SK-N-SH (cell line): ENCODE measurements around the gene ASXL2. TPM values are rescaled to one million over a fixed set of nuclear protein-coding genes. Genes with fewer than 3 reads are reported as not detected.
A peak's percentile ranks its signal among the peaks of the same experiment; 100 is the strongest.

ENCODE experiments used
- CTCF ChIA-PET: fragments of 300-600, 350-600 bp; formaldehyde crosslinking; extraction: SDS; loops from one replicate; lab custom pipeline; 2021; lab: Yijun Ruan, JAX
- POLR2A ChIA-PET: fragments of 350-600 bp; sonication (Branson Sonifier 250); formaldehyde crosslinking; extraction: SDS; loops from one replicate; lab custom pipeline; 2020; ENCODE audit warnings: antibody characterized with exemption, inconsistent platforms; lab: Yijun Ruan, JAX
- DNase-seq: peaks from one replicate; pipeline ENCODE4 v3.0.0; 2012
- H2AFZ ChIP-seq: fragments of 200-600 bp; sonication (generic); 2 replicates; pipeline ENCODE4 v1.8.1; 2016; ENCODE audit warnings: antibody characterized with exemption, mild to moderate bottlenecking, low read depth
- H3F3A ChIP-seq: fragments of 200-600 bp; sonication (generic); replicated peaks from 2 replicates; pipeline ENCODE3; 2016; ENCODE audit warnings: antibody characterized with exemption, mild to moderate bottlenecking; ENCODE audit not compliant: insufficient read depth
- H3K27ac ChIP-seq, 2 experiments: fragments of 200-500 bp in 1 of 2; fragments of 200-600 bp in 1 of 2; sonication (Bioruptor generic) in 1 of 2; sonication (generic), shearing (Covaris generic) in 1 of 2; 2 replicates each; pipeline versions ENCODE4 v1.5.1 to v1.6.1; 2014 to 2016; ENCODE audit warnings: low read depth in 2 of 2, inconsistent platforms in 1 of 2, low read length in 1 of 2, mild to moderate bottlenecking in 1 of 2, mixed read lengths in 1 of 2
- H3K27me3 ChIP-seq: fragments of 200-600 bp; sonication (generic), shearing (Covaris generic); 2 replicates; pipeline ENCODE4 v1.6.1; 2016; ENCODE audit warnings: mixed run types; ENCODE audit not compliant: insufficient read depth
- H3K36me3 ChIP-seq, 2 experiments: fragments of 200-500 bp in 1 of 2; fragments of 200-600 bp in 1 of 2; sonication (Bioruptor generic) in 1 of 2; sonication (generic) in 1 of 2; replicated peaks in 1 of 2; 2 replicates each; pipeline versions ENCODE3 to v1.5.1; 2014 to 2016; ENCODE audit warnings: low read length in 1 of 2, mild to moderate bottlenecking in 1 of 2; ENCODE audit not compliant: insufficient read depth in 2 of 2, control insufficient read depth in 1 of 2
- H3K4me1 ChIP-seq, 2 experiments: fragments of 200-500 bp in 1 of 2; fragments of 200-600 bp in 1 of 2; sonication (Bioruptor generic) in 1 of 2; sonication (generic), shearing (Covaris generic) in 1 of 2; 2 replicates each; pipeline versions ENCODE4 v1.5.1 to v1.6.1; 2014 to 2016; ENCODE audit warnings: low read depth in 1 of 2, low read length in 1 of 2, mixed run types in 1 of 2; ENCODE audit not compliant: insufficient read depth in 2 of 2, control insufficient read depth in 1 of 2
- H3K4me2 ChIP-seq: fragments of 200-600 bp; sonication (generic), shearing (Covaris generic); 2 replicates; pipeline ENCODE4 v1.6.1; 2017; ENCODE audit warnings: mixed run types
- H3K4me3 ChIP-seq, 2 experiments: fragments of 200-500 bp in 1 of 2; fragments of 200-600 bp in 1 of 2; sonication (Bioruptor generic) in 1 of 2; sonication (generic), shearing (Covaris generic) in 1 of 2; 2 replicates each; pipeline versions ENCODE4 v1.5.1 to v1.8.1; 2014 to 2016; ENCODE audit warnings: low read depth in 2 of 2, inconsistent platforms in 1 of 2, low read length in 1 of 2, mild to moderate bottlenecking in 1 of 2, mixed read lengths in 1 of 2, moderate library complexity in 1 of 2
- H3K79me2 ChIP-seq: fragments of 200-600 bp; sonication (generic); 2 replicates; pipeline ENCODE4 v1.8.1; 2017; ENCODE audit warnings: mild to moderate bottlenecking; ENCODE audit not compliant: insufficient read depth
- H3K9ac ChIP-seq: fragments of 200-600 bp; sonication (generic); 2 replicates; pipeline ENCODE4 v1.6.1; 2017; ENCODE audit warnings: mixed run types
- H3K9me2 ChIP-seq: fragments of 200-600 bp; sonication (generic); 2 replicates; pipeline ENCODE4 v1.6.1; 2017; ENCODE audit warnings: mixed run types
- H3K9me3 ChIP-seq: fragments of 200-600 bp; sonication (generic); 2 replicates; pipeline ENCODE4 v1.6.1; 2017; ENCODE audit warnings: mixed run types, mild to moderate bottlenecking, moderate library complexity
- H4K20me1 ChIP-seq: fragments of 200-600 bp; sonication (generic); 2 replicates; pipeline ENCODE4 v1.6.1; 2017; ENCODE audit warnings: mild to moderate bottlenecking, mixed run types; ENCODE audit not compliant: insufficient read depth
- CTCF ChIP-seq: fragments of 200-600 bp; sonication (generic); IDR thresholded peaks from 2 replicates; pipeline ENCODE4 v1.6.1; 2017; ENCODE audit warnings: antibody characterized with exemption, mild to moderate bottlenecking, moderate library complexity
- ELF1 ChIP-seq: IDR thresholded peaks from 2 replicates; pipeline ENCODE4 v1.4.0; 2012
- EP300 ChIP-seq, 2 experiments: IDR thresholded peaks; 2 replicates each; pipeline versions ENCODE4 v1.4.0 to v1.6.1; 2012; ENCODE audit warnings: borderline replicate concordance in 1 of 2, low read depth in 1 of 2, low read length in 1 of 2
- EZH2phosphoT487 ChIP-seq: fragments of 200-600 bp; sonication (generic); IDR thresholded peaks from 2 replicates; pipeline ENCODE4 v1.6.1; 2017; ENCODE audit warnings: low read depth, mixed run types, mild to moderate bottlenecking, antibody characterized with exemption, moderate library complexity, borderline replicate concordance
- FOSL2 ChIP-seq: IDR thresholded peaks from 2 replicates; pipeline ENCODE4 v1.4.0; 2012; ENCODE audit warnings: low read depth, mild to moderate bottlenecking, moderate library complexity, borderline replicate concordance
- FOXM1 ChIP-seq: IDR thresholded peaks from 2 replicates; pipeline ENCODE4 v1.4.0; 2012; ENCODE audit warnings: low read depth, mild to moderate bottlenecking
- GABPA ChIP-seq: IDR thresholded peaks from 2 replicates; pipeline ENCODE4 v1.4.0; 2012; ENCODE audit warnings: low read depth, mild to moderate bottlenecking
- GATA2 ChIP-seq: sonication (generic); formaldehyde crosslinking; IDR thresholded peaks from 2 replicates; pipeline ENCODE4 v1.5.0; 2020; ENCODE audit warnings: mild to moderate bottlenecking, missing genetic modification reagents
- IRF3 ChIP-seq: fragments of 150-350 bp; IDR thresholded peaks from 2 replicates; pipeline ENCODE4 v1.6.1; 2016; ENCODE audit warnings: mild to moderate bottlenecking, low read depth, low read length
- JUND ChIP-seq: IDR thresholded peaks from 2 replicates; pipeline ENCODE4 v1.4.0; 2012
- SMC3 ChIP-seq: IDR thresholded peaks from 2 replicates; pipeline ENCODE4 v1.6.1; 2012; ENCODE audit warnings: low read depth, low read length, improper control_type of control experiment
- TAF1 ChIP-seq: IDR thresholded peaks from 2 replicates; pipeline ENCODE4 v1.6.1; 2012; ENCODE audit warnings: low read depth, mild to moderate bottlenecking, low read length, moderate library complexity, borderline replicate concordance
- USF1 ChIP-seq: IDR thresholded peaks from 2 replicates; pipeline ENCODE4 v1.4.0; 2012; ENCODE audit warnings: low read depth, borderline replicate concordance
- YY1 ChIP-seq: IDR thresholded peaks from 2 replicates; pipeline ENCODE4 v1.4.0; 2012; ENCODE audit warnings: low read depth, mild to moderate bottlenecking
- ZBTB33 ChIP-seq: IDR thresholded peaks from 2 replicates; pipeline ENCODE4 v1.4.0; 2012; ENCODE audit warnings: low read depth, borderline replicate concordance
- WGBS: methylation state at CpG from one replicate; pipeline ENCODE4 v1.1.6; 2017; ENCODE audit warnings: low lambda C conversion rate; 5-methylcytosine and 5-hydroxymethylcytosine counted together
- polyA plus RNA-seq, 3 experiments: library from polyadenylated mRNA; depleted of rRNA; stranded (reverse); fragments of >200 nt; gene quantifications; 2 replicates each; pipeline ENCODE4 v1.2.3, GENCODE V29; 2012

Gene ASXL2
- polyA plus RNA-seq, 1 of the 3 experiments (the other 2 are of a cell fraction): 4.8 TPM

GRCh38 chr2:25844089-25844488 is 34.2 kb downstream of the ASXL2 start:
- no peaks in the 10 kb centered on the region for H3K27me3 ChIP-seq
- no peak for DNase-seq
- peaks cover 63% of the 10 kb centered on the region for H3K79me2 ChIP-seq
- no peak overlapping the region for H3K4me3 ChIP-seq
- H2AFZ ChIP-seq: peak overlapping the region; percentile 23; the same call in 1 of the 2 replicates
- H3K4me1 ChIP-seq: no peaks in the 10 kb centered on the region; a peak in 1 of 4 replicates
- ChIA-PET POLR2A (no interaction called here), CTCF (interaction anchor here (1.2 to 9.5 kb wide), 2 partner anchors 10 to 16 kb away, joined by 3 to 90 read pairs; no protein-coding TSS in a partner anchor)
- no peaks in the 10 kb centered on the region for H4K20me1 ChIP-seq
- no peak overlapping the region for H3K9ac ChIP-seq
- peaks cover 11% of the 10 kb centered on the region for H3F3A ChIP-seq
- H3K36me3 ChIP-seq: peaks cover 8 to 24% of the 10 kb centered on the region in 2 experiments
- H3K4me2 ChIP-seq: no peak overlapping the region
- WGBS: 45% methylated on average over 1 of the region's 1 CpG
- H3K27ac ChIP-seq: peak overlapping the region in 1 of 2 experiments; percentile 51; a peak in 2 of 4 replicates
- no peak for TF ChIP-seq SMC3
- no peak for TF ChIP-seq USF1
- TF ChIP-seq CTCF: peak; percentile 19
- no peak for TF ChIP-seq FOXM1
- peak; percentile 64; the same call in 1 of the 2 replicates for TF ChIP-seq FOSL2
- TF ChIP-seq GABPA: no peak
- TF ChIP-seq JUND: peak; percentile 41; the same call in 1 of the 2 replicates
- TF ChIP-seq ZBTB33: no peak
- H3K9me2 ChIP-seq: no peaks in the 10 kb centered on the region
- H3K9me3 ChIP-seq: no peaks in the 10 kb centered on the region

- no peaks in the 10 kb centered on the region for H4K20me1 ChIP-seq
- H3K4me2 ChIP-seq: no peak overlapping the region
- H3K4me1 ChIP-seq: no peaks in the 10 kb centered on the region; a peak in 1 of 4 replicates
- H3K36me3 ChIP-seq: peaks cover 8 to 31% of the 10 kb centered on the region in 2 experiments
- 80% methylated on average over 1 of the region's 1 CpG for WGBS
- POLR2A ChIA-PET: interaction anchor here (0.5 kb wide), 1 partner anchor 18 kb away, joined by 3 read pairs; no protein-coding TSS in a partner anchor
- no peaks in the 10 kb centered on the region for H3K9me2 ChIP-seq
- no peak overlapping the region for H3K27ac ChIP-seq
- peaks cover 11% of the 10 kb centered on the region for H3F3A ChIP-seq
- CTCF ChIA-PET: interaction anchor here (0.6 to 9.5 kb wide), 4 partner anchors 12 to 235 kb away, joined by 3 to 90 read pairs (median 4); no protein-coding TSS in a partner anchor
- no peaks in the 10 kb centered on the region for H3K27me3 ChIP-seq
- H3K9ac ChIP-seq: no peak overlapping the region
- H3K79me2 ChIP-seq: peaks cover 57% of the 10 kb centered on the region
- H3K9me3 ChIP-seq: no peaks in the 10 kb centered on the region
- H2AFZ ChIP-seq: no peak overlapping the region
- DNase-seq: no peak
- H3K4me3 ChIP-seq: no peak overlapping the region
- no peak for TF ChIP-seq ELF1
- no peak for TF ChIP-seq EZH2phosphoT487
- no peak for TF ChIP-seq EP300 (IDR thresholded peaks at IDR 0.05; ENCODE audit: borderline replicate concordance in 1 of 2, low read depth in 1 of 2, low read length in 1 of 2)
- TF ChIP-seq FOXM1: no peak
- TF ChIP-seq GATA2 (CRISPR knock-in tag): no peak
- TF ChIP-seq CTCF: no peak
- no peak for TF ChIP-seq SMC3
- TF ChIP-seq USF1: no peak
- TF ChIP-seq YY1: no peak
- TF ChIP-seq IRF3: no peak
- TF ChIP-seq TAF1: no peak
Measured at GRCh38 chr2:25842155-25842554, 36.1 kb downstream of the ASXL2 start.
